Natural killer cell (primary cell): ENCODE data around the gene RALGPS1. TPM values are rescaled to one million over a fixed set of nuclear protein-coding genes. Genes with fewer than 3 reads are reported as not detected.

Experiments used
- ATAC-seq, 3 donors: fragments of 150-1000 bp in 2 of 3; fragments of 200-7000 bp in 1 of 3; cut with Tn5 transposase; 1 replicate in 1 of 3; 2 replicates in 2 of 3; pipeline ENCODE4 v1.10.0; 2021; ENCODE audit warnings: mild to moderate bottlenecking in 2 of 3, moderate library complexity in 2 of 3
- DNase-seq, 2 donors: peaks; one replicate each; pipeline versions ENCODE4 v3.0.0 to v3.0.0-alpha.2; 2013 to 2021; ENCODE audit warnings: mixed read lengths in 1 of 2
- H3K27ac ChIP-seq: one replicate; pipeline ENCODE4 v1.5.1; 2013; ENCODE audit warnings: mild to moderate bottlenecking, low read length
- H3K27me3 ChIP-seq: one replicate; pipeline ENCODE4 v1.6.1; 2013; ENCODE audit warnings: low read length; ENCODE audit not compliant: control insufficient read depth, insufficient read depth
- H3K36me3 ChIP-seq: one replicate; pipeline ENCODE4 v1.6.1; 2013; ENCODE audit warnings: low read length; ENCODE audit not compliant: control insufficient read depth, insufficient read depth
- H3K4me1 ChIP-seq: one replicate; pipeline ENCODE4 v1.6.1; 2013; ENCODE audit warnings: low read length; ENCODE audit not compliant: control insufficient read depth, insufficient read depth
- H3K4me3 ChIP-seq: one replicate; pipeline ENCODE4 v1.5.1; 2013; ENCODE audit warnings: low read length
- H3K9me3 ChIP-seq: one replicate; pipeline ENCODE4 v1.6.1; 2013; ENCODE audit warnings: low read length; ENCODE audit not compliant: control insufficient read depth, insufficient read depth
- H3K27ac Mint-ChIP-seq, 2 donors: one replicate each; pipeline ENCODE4 v1.8.0; 2022; ENCODE audit warnings: mild to moderate bottlenecking in 2 of 2, mixed read lengths in 2 of 2, moderate library complexity in 1 of 2
- H3K27me3 Mint-ChIP-seq, 2 donors: one replicate each; pipeline ENCODE4 v1.8.0; 2022; ENCODE audit warnings: low read depth in 2 of 2, mixed read lengths in 2 of 2
- H3K36me3 Mint-ChIP-seq: one replicate; pipeline ENCODE4 v1.8.0; 2022; ENCODE audit warnings: mixed read lengths
- H3K4me1 Mint-ChIP-seq, 2 donors: one replicate each; pipeline ENCODE4 v1.8.0; 2022; ENCODE audit warnings: mixed read lengths in 2 of 2
- H3K4me3 Mint-ChIP-seq: one replicate; pipeline ENCODE4 v1.8.0; 2022; ENCODE audit warnings: mild to moderate bottlenecking, moderate library complexity, mixed read lengths
- H3K9me3 Mint-ChIP-seq, 2 donors: one replicate each; pipeline ENCODE4 v1.8.0; 2022; ENCODE audit warnings: mixed read lengths in 2 of 2
- WGBS: methylation state at CpG from one replicate; pipeline ENCODE4 v1.1.7; 2013; ENCODE audit warnings: missing lambda C conversion rate; ENCODE audit not compliant: insufficient coverage; 5-methylcytosine and 5-hydroxymethylcytosine counted together
- intact Hi-C: fragments of 100-400 bp; cut with micrococcal nuclease; formaldehyde crosslinking; loops from one replicate; pipeline ENCODE4 v1.14.2; 2022
- total RNA-seq, 4 donors: library from RNA; stranded (reverse); fragments of 120-200 nt in 1 of 4; gene quantifications; one replicate each; pipeline versions ENCODE4 v1.2.3 to v1.2.4, GENCODE V29; 2013 to 2022
- TF ChIP-seq, protein P1 (sequence below): fragments of 200-600 bp; IDR thresholded peaks from one replicate; pipeline ENCODE4 v1.8.0; 2022; ENCODE audit warnings: antibody characterized with exemption

Gene RALGPS1
- total RNA-seq, 3 donors from 2014 or later (not counting 1 experiment from before 2014, with no cell fraction given): 11.9 to 21.2 (median 13.2) TPM

- Histone ChIP-seq H3K9me3 (no peaks in the 10 kb centered on the region), H3K36me3 (no peaks in the 10 kb centered on the region), H3K27me3 (no peaks in the 10 kb centered on the region), H3K4me1 (no peaks in the 10 kb centered on the region), H3K27ac (no peak overlapping the region), H3K4me3 (no peak overlapping the region)
- no peaks in the 10 kb centered on the region for H3K4me1 Mint-ChIP-seq
- TF ChIP-seq, protein P1, sequence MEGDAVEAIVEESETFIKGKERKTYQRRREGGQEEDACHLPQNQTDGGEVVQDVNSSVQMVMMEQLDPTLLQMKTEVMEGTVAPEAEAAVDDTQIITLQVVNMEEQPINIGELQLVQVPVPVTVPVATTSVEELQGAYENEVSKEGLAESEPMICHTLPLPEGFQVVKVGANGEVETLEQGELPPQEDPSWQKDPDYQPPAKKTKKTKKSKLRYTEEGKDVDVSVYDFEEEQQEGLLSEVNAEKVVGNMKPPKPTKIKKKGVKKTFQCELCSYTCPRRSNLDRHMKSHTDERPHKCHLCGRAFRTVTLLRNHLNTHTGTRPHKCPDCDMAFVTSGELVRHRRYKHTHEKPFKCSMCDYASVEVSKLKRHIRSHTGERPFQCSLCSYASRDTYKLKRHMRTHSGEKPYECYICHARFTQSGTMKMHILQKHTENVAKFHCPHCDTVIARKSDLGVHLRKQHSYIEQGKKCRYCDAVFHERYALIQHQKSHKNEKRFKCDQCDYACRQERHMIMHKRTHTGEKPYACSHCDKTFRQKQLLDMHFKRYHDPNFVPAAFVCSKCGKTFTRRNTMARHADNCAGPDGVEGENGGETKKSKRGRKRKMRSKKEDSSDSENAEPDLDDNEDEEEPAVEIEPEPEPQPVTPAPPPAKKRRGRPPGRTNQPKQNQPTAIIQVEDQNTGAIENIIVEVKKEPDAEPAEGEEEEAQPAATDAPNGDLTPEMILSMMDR: no peak
- intact Hi-C loops: no loop called here
- H3K36me3 Mint-ChIP-seq: no peaks in the 10 kb centered on the region
- H3K4me3 Mint-ChIP-seq: no peak overlapping the region
- DNase-seq (no peak), ATAC-seq (no peak)
- H3K27me3 Mint-ChIP-seq: no peaks in the 10 kb centered on the region
- H3K27ac Mint-ChIP-seq: no peak overlapping the region
- no peaks in the 10 kb centered on the region for H3K9me3 Mint-ChIP-seq
- WGBS: 95% methylated on average over 2 of the region's 2 CpGs
Measured at GRCh38 chr9:127085186-127085585, 170.6 kb downstream of the RALGPS1 start.

DNA sequence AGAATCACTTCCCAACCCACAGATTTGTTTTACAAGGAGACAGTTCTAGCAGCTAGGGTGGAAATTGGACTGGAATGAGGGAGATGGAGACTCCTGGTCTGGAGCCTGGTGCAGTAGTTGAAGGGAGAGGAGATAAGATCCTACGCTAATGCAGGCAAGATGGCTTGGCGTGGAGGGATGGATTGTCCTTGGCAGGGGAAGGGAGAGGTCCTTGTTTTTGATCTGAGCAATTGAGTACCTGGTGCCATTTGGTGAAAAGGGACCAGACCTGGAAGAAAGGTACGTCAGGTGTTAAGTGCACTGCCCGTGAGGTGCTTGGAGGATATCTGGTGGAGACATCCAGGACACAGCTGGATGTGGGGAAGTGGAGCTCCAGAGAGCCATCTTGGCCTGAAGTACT lies 172.2 kb downstream of the RALGPS1 start:
- no peaks in the 10 kb centered on the region for H3K27me3 ChIP-seq
- ATAC-seq (no peak), DNase-seq (no peak)
- no peak overlapping the region for H3K4me3 ChIP-seq
- TF ChIP-seq, protein P1: no peak
- Mint-ChIP-seq H3K27me3 (no peaks in the 10 kb centered on the region), H3K4me1 (peaks cover 0 to 4% of the 10 kb centered on the region in 2 donors), H3K4me3 (no peak overlapping the region), H3K9me3 (no peaks in the 10 kb centered on the region), H3K27ac (peak overlapping the region in 1 of 2 donors; percentile 8), H3K36me3 (no peaks in the 10 kb centered on the region)
- no peaks in the 10 kb centered on the region for H3K36me3 ChIP-seq
- WGBS: 96% methylated on average over 4 of the region's 4 CpGs
- intact Hi-C loops: no loop called here
- no peaks in the 10 kb centered on the region for H3K9me3 ChIP-seq
- H3K27ac ChIP-seq: no peak overlapping the region
- H3K4me1 ChIP-seq: no peaks in the 10 kb centered on the region

DNA sequence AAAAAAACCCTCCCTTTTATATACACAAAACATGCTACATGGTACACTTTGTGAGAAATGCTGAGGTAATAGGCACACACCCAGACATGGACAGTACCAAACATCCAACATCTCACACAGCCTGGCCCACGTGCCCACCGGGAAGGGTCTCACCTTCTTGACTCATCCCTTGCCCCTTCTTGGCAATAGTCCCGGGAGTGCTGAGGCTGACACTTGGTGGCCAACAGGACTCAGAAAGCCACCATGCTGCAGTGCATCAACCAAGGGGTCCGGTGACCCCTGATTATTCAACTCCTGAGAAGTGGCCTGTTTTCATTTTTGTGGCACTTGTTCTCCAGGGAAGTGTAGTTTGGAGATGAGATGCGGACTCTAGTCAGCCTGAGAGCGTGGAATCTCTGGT lies 172.8 kb downstream of the RALGPS1 start:
- Mint-ChIP-seq H3K27me3 (no peaks in the 10 kb centered on the region), H3K36me3 (no peaks in the 10 kb centered on the region), H3K4me1 (peaks cover 4 to 5% of the 10 kb centered on the region in 2 donors), H3K27ac (no peak overlapping the region), H3K9me3 (no peaks in the 10 kb centered on the region), H3K4me3 (no peak overlapping the region)
- Histone ChIP-seq H3K9me3 (no peaks in the 10 kb centered on the region), H3K27ac (no peak overlapping the region), H3K27me3 (no peaks in the 10 kb centered on the region), H3K4me3 (no peak overlapping the region), H3K4me1 (peaks cover 5% of the 10 kb centered on the region), H3K36me3 (no peaks in the 10 kb centered on the region)
- WGBS: 95% methylated on average over 6 of the region's 6 CpGs
- intact Hi-C loops: no loop called here
- ATAC-seq: no peak
- TF ChIP-seq, protein P1: no peak
- DNase-seq: no peak

GRCh38 chr9:127087836-127088235 lies 173.3 kb downstream of the RALGPS1 start:
- H3K27me3 Mint-ChIP-seq: no peaks in the 10 kb centered on the region
- DNase-seq: no peak

More at GRCh38 chr9:127087836-127088235, 173.3 kb downstream of the RALGPS1 start:
- intact Hi-C loops: no loop called here
- no peaks in the 10 kb centered on the region for H3K36me3 ChIP-seq
- WGBS: 94% methylated on average over 8 of the region's 8 CpGs
- ATAC-seq: no peak
- peaks cover 5% of the 10 kb centered on the region for H3K4me1 ChIP-seq
- no peak overlapping the region for H3K27ac ChIP-seq
- H3K27ac Mint-ChIP-seq: no peak overlapping the region
- H3K27me3 ChIP-seq: no peaks in the 10 kb centered on the region
- TF ChIP-seq, protein P1: no peak
- no peak overlapping the region for H3K4me3 Mint-ChIP-seq
- H3K9me3 Mint-ChIP-seq: no peaks in the 10 kb centered on the region
- H3K36me3 Mint-ChIP-seq: no peaks in the 10 kb centered on the region
- H3K9me3 ChIP-seq: no peaks in the 10 kb centered on the region
- H3K4me3 ChIP-seq: no peak overlapping the region
- H3K4me1 Mint-ChIP-seq: peaks cover 4 to 7% of the 10 kb centered on the region in 2 donors
